Uterus (tissue), 4 donors: Measurements from ENCODE around the gene OR6K3. TPM values are rescaled to one million over a fixed set of nuclear protein-coding genes. Genes with fewer than 3 reads are reported as not detected.

ENCODE experiments used
- DNase-seq, 2 donors: peaks; one replicate each; pipeline ENCODE4 v3.0.0-alpha.2; 2019 to 2020
- H3K27ac ChIP-seq, 2 donors: fragments of 200-600 bp; sonication (generic); 1 replicate in 1 of 2; 2 replicates in 1 of 2; pipeline ENCODE4 v1.5.1; 2016 to 2018
- H3K27me3 ChIP-seq, 2 donors: fragments of 200-600 bp; sonication (generic); one replicate each; pipeline ENCODE4 v1.5.1; 2018 to 2019; ENCODE audit warnings: control low read depth in 1 of 2
- H3K36me3 ChIP-seq, 2 donors: fragments of 200-600 bp; sonication (generic); one replicate each; pipeline ENCODE4 v1.5.1; 2019; ENCODE audit warnings: control low read depth in 1 of 2
- H3K4me1 ChIP-seq, 2 donors: fragments of 200-600 bp; sonication (generic); one replicate each; pipeline ENCODE4 v1.5.1; 2018 to 2019; ENCODE audit warnings: control low read depth in 1 of 2
- H3K4me3 ChIP-seq, 2 donors: fragments of 200-600 bp; sonication (generic); 1 replicate in 1 of 2; 2 replicates in 1 of 2; pipeline ENCODE4 v1.5.1; 2018 to 2019; ENCODE audit warnings: mild to moderate bottlenecking in 1 of 2
- H3K9me3 ChIP-seq, 2 donors: fragments of 200-600 bp; sonication (generic); one replicate each; pipeline ENCODE4 v1.5.1; 2019; ENCODE audit warnings: control low read depth in 1 of 2
- CTCF ChIP-seq, 4 experiments: fragments of 200-600 bp in 2 of 4; fragments of 450-650 bp in 2 of 4; sonication (generic) in 2 of 4; IDR thresholded peaks; one replicate each; pipeline ENCODE4 v1.5.1; 2016 to 2019; ENCODE audit warnings: antibody characterized with exemption in 4 of 4, mild to moderate bottlenecking in 2 of 4, moderate library complexity in 1 of 4
- POLR2A ChIP-seq, 2 donors: fragments of 450-650 bp; IDR thresholded peaks; one replicate each; pipeline ENCODE4 v1.6.1; 2016; ENCODE audit warnings: antibody characterized with exemption in 2 of 2, mild to moderate bottlenecking in 1 of 2, moderate library complexity in 1 of 2
- intact Hi-C: fragments of 100-400 bp; cut with DNase I; formaldehyde crosslinking; loops from one replicate; pipeline ENCODE4 v1.15.1; 2023; ENCODE audit warnings: low total_unique reads
- total RNA-seq, 4 donors: library from RNA; depleted of rRNA in 3 of 4; stranded (reverse); fragments of >200 nt in 3 of 4; gene quantifications; one replicate each; pipeline versions ENCODE4 v1.1.0 to v1.2.4, GENCODE V29; 2014 to 2023
- donor health status: DM: yes; HTN: yes; CAD: no.

OR6K3 gene
- total RNA-seq, result not detected

- no peaks in the 10 kb centered on the region for H3K27me3 ChIP-seq
- no peak within 1 kb of the TSS for H3K4me3 ChIP-seq
- no peaks in the 10 kb centered on the region for H3K4me1 ChIP-seq
- H3K9me3 ChIP-seq, result no peaks in the 10 kb centered on the region
- no peak for DNase-seq
- H3K36me3 ChIP-seq, result no peaks in the 10 kb centered on the region
- H3K27ac ChIP-seq, result no peak within 1 kb of the TSS
- TF ChIP-seq POLR2A (IDR thresholded peaks at IDR 0.05), result no peak
- no peak for TF ChIP-seq CTCF (IDR thresholded peaks at IDR 0.05)
- intact Hi-C loops, result no loop called here
Observed at GRCh38 chr1:158720620-158721019, at the start of gene OR6K3. OR6K3 (minus strand) TSS chr1:158720720; CDS start chr1:158718115, 2,605 bp downstream.

- no peak for DNase-seq
- Histone ChIP-seq H3K4me1 (no peaks in the 10 kb centered on the region), H3K9me3 (no peaks in the 10 kb centered on the region), H3K4me3 (no peak within 1 kb of the TSS), H3K36me3 (no peaks in the 10 kb centered on the region), H3K27me3 (no peaks in the 10 kb centered on the region), H3K27ac (no peak within 1 kb of the TSS)
- intact Hi-C loops, result no loop called here
- no peak for TF ChIP-seq POLR2A (IDR thresholded peaks at IDR 0.05)
- no peak for TF ChIP-seq CTCF (IDR thresholded peaks at IDR 0.05)
Observed at GRCh38 chr1:158754420-158754819, 33.9 kb upstream of the OR6K3 start, which contains the start of gene OR6K6. OR6K6 (plus strand) TSS chr1:158754720; CDS start chr1:158754888, 168 bp downstream.

GRCh38 chr1:158752155-158752712 lies 31.7 kb upstream of the OR6K3 start:
- H3K27ac ChIP-seq, result no peak overlapping the region
- intact Hi-C loops, result no loop called here
- H3K27me3 ChIP-seq, result no peaks in the 10 kb centered on the region
- no peak for DNase-seq
- no peak overlapping the region for H3K4me3 ChIP-seq
- no peaks in the 10 kb centered on the region for H3K4me1 ChIP-seq
- TF ChIP-seq CTCF (IDR thresholded peaks at IDR 0.05), result no peak
- no peak for TF ChIP-seq POLR2A (IDR thresholded peaks at IDR 0.05)
- H3K36me3 ChIP-seq, result no peaks in the 10 kb centered on the region
- H3K9me3 ChIP-seq, result no peaks in the 10 kb centered on the region

- H3K36me3 ChIP-seq, result no peaks in the 10 kb centered on the region
- DNase-seq, result no peak
- H3K9me3 ChIP-seq, result no peaks in the 10 kb centered on the region
- TF ChIP-seq CTCF (IDR thresholded peaks at IDR 0.05) (no peak), POLR2A (IDR thresholded peaks at IDR 0.05) (no peak)
- H3K27me3 ChIP-seq, result no peaks in the 10 kb centered on the region
- no peaks in the 10 kb centered on the region for H3K4me1 ChIP-seq
- intact Hi-C loops, result no loop called here
- H3K27ac ChIP-seq, result no peak overlapping the region
- H3K4me3 ChIP-seq, result no peak overlapping the region
Observed at GRCh38 chr1:158735848-158736247, 15.3 kb upstream of the OR6K3 start.

GRCh38 chr1:158732524-158732923 lies 12.0 kb upstream of the OR6K3 start:
- TF ChIP-seq POLR2A (IDR thresholded peaks at IDR 0.05) (no peak), CTCF (IDR thresholded peaks at IDR 0.05) (no peak)
- Histone ChIP-seq H3K27ac (no peak overlapping the region), H3K4me3 (no peak overlapping the region), H3K9me3 (no peaks in the 10 kb centered on the region), H3K4me1 (no peaks in the 10 kb centered on the region), H3K36me3 (no peaks in the 10 kb centered on the region), H3K27me3 (no peaks in the 10 kb centered on the region)
- intact Hi-C loops, result no loop called here
- DNase-seq, result no peak
